Tibial nerve (tissue), 4 donors: ENCODE measurements around the gene WNT2.

ENCODE experiments used
- CTCF ChIP-seq, 5 experiments: fragments of 200-600 bp in 3 of 5; fragments of 450-650 bp in 2 of 5; sonication (generic) in 3 of 5; IDR thresholded peaks; one replicate each; pipeline ENCODE4 v1.5.1; 2016 to 2019; ENCODE audit warnings: antibody characterized with exemption in 5 of 5, mild to moderate bottlenecking in 3 of 5, moderate library complexity in 2 of 5
- EP300 ChIP-seq, 2 donors: sonication (generic); formaldehyde crosslinking; IDR thresholded peaks; one replicate each; pipeline ENCODE4 v1.6.1; 2017; ENCODE audit warnings: antibody characterized with exemption in 2 of 2, mild to moderate bottlenecking in 1 of 2

GRCh38 chr7:117237646-117238045 is 85.2 kb downstream of the WNT2 start:
- TF ChIP-seq CTCF (IDR thresholded peaks at IDR 0.05) (no peak), EP300 (IDR thresholded peaks at IDR 0.05) (no peak)
